Osteocyte (in vitro differentiated cells): ENCODE results near the gene TTC27. TPM values are rescaled to one million over a fixed set of nuclear protein-coding genes. Genes with fewer than 3 reads are reported as not detected.
A peak's percentile ranks its signal among the peaks of the same experiment; 100 is the strongest.

Experiments
- DNase-seq: peaks from one replicate; pipeline ENCODE4 v3.0.0; 2021; ENCODE audit warnings: mixed read lengths; ENCODE audit not compliant: unreplicated experiment; ENCODE audit errors: extremely low spot score
- H3K27ac Mint-ChIP-seq: one replicate; pipeline ENCODE4 v1.8.0; 2021; ENCODE audit warnings: mild to moderate bottlenecking, mixed read lengths; ENCODE audit not compliant: unreplicated experiment
- H3K27me3 Mint-ChIP-seq: one replicate; pipeline ENCODE4 v1.8.0; 2021; ENCODE audit warnings: mixed read lengths; ENCODE audit not compliant: unreplicated experiment
- H3K36me3 Mint-ChIP-seq: one replicate; pipeline ENCODE4 v1.8.0; 2021; ENCODE audit warnings: mixed read lengths; ENCODE audit not compliant: unreplicated experiment
- H3K4me1 Mint-ChIP-seq: one replicate; pipeline ENCODE4 v1.8.0; 2021; ENCODE audit warnings: mixed read lengths; ENCODE audit not compliant: unreplicated experiment
- H3K4me3 Mint-ChIP-seq: one replicate; pipeline ENCODE4 v1.8.0; 2021; ENCODE audit warnings: mild to moderate bottlenecking, moderate library complexity, mixed read lengths; ENCODE audit not compliant: unreplicated experiment
- H3K9me3 Mint-ChIP-seq: one replicate; pipeline ENCODE4 v1.8.0; 2021; ENCODE audit warnings: mixed read lengths; ENCODE audit not compliant: unreplicated experiment
- total RNA-seq: library from RNA; stranded (reverse); gene quantifications from 2 replicates; pipeline ENCODE4 v1.2.1, GENCODE V29; 2021
- TF ChIP-seq, protein P1 (sequence below): fragments of 200-600 bp; sonication (generic); IDR thresholded peaks from 2 replicates; pipeline ENCODE4 v1.5.0; 2021; ENCODE audit warnings: antibody characterized with exemption, mild to moderate bottlenecking, moderate library complexity

The TTC27 gene
- total RNA-seq, 1 donor from 2014 or later: 14.2 TPM

GRCh38 chr2:32820088-32820487 is 192.2 kb downstream of the TTC27 start:
- H3K27ac Mint-ChIP-seq: no peak overlapping the region
- TF ChIP-seq, protein P1, sequence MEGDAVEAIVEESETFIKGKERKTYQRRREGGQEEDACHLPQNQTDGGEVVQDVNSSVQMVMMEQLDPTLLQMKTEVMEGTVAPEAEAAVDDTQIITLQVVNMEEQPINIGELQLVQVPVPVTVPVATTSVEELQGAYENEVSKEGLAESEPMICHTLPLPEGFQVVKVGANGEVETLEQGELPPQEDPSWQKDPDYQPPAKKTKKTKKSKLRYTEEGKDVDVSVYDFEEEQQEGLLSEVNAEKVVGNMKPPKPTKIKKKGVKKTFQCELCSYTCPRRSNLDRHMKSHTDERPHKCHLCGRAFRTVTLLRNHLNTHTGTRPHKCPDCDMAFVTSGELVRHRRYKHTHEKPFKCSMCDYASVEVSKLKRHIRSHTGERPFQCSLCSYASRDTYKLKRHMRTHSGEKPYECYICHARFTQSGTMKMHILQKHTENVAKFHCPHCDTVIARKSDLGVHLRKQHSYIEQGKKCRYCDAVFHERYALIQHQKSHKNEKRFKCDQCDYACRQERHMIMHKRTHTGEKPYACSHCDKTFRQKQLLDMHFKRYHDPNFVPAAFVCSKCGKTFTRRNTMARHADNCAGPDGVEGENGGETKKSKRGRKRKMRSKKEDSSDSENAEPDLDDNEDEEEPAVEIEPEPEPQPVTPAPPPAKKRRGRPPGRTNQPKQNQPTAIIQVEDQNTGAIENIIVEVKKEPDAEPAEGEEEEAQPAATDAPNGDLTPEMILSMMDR: no peak
- DNase-seq: no peak
- no peaks in the 10 kb centered on the region for H3K27me3 Mint-ChIP-seq
- H3K4me3 Mint-ChIP-seq: no peak overlapping the region
- no peaks in the 10 kb centered on the region for H3K9me3 Mint-ChIP-seq
- H3K4me1 Mint-ChIP-seq: peaks cover 14% of the 10 kb centered on the region
- H3K36me3 Mint-ChIP-seq: no peaks in the 10 kb centered on the region

DNA sequence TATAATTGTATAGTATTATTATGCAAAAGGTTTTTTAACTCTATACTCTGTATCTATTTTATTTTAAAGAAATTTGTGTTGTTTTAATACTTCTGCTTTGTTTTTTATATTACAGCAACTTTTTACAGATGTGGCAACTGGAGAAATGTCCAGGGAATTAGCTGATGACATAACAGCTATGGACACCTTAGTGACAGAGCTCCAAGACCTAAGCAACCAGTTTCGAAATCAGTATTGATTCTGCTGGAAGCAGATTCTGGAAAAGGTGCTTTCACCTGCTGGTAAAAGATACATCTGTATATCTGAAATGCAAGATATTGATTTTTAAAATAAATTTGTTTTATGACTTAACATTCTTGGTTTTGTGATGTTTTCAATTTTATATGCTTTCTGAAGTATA is 192.9 kb downstream of the TTC27 start:
- Mint-ChIP-seq H3K27me3 (no peaks in the 10 kb centered on the region), H3K4me1 (peaks cover 18% of the 10 kb centered on the region), H3K4me3 (no peak overlapping the region), H3K9me3 (no peaks in the 10 kb centered on the region), H3K27ac (no peak overlapping the region), H3K36me3 (no peaks in the 10 kb centered on the region)
- TF ChIP-seq, protein P1: no peak
- no peak for DNase-seq

DNA sequence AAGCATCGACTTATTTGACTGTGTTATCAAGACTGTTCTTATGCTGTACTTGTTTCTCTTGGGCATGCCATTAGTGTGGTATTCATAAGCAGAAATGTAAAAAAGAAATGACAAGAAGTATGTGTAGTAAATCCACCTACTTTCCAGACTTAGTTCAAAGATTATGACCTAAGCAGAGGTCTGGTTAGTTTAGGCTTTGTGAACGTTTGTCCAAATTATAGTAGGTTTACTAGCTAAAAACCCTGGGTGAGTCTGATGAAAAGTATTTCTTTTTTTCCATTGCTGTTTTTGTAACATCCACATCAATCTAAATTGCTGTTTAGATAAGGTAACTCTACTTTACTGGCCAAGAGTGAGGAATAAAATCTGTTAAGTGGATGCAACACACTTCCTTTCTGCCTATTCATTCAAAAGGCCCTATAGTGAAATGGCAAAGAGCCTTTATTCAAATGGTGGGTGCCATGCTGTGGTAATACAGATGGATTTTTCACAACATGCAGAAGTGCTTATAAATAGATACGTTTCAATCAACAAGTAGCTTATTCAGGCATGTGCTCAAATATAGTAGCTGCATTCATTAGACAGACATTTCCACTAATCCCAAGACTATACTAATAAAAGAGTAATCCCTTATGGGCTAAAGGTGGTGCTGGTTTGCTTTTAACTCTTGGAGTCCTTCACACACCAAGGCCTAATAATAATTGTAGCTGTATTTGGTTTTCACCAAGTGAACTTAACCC is 196.4 kb downstream of the TTC27 start:
- H3K9me3 Mint-ChIP-seq: no peaks in the 10 kb centered on the region
- no peak for DNase-seq
- H3K27me3 Mint-ChIP-seq: no peaks in the 10 kb centered on the region
- peaks cover 27% of the 10 kb centered on the region for H3K4me1 Mint-ChIP-seq
- no peak overlapping the region for H3K4me3 Mint-ChIP-seq
- TF ChIP-seq, protein P1: no peak
- no peak overlapping the region for H3K27ac Mint-ChIP-seq
- H3K36me3 Mint-ChIP-seq: peaks cover 2% of the 10 kb centered on the region

DNA sequence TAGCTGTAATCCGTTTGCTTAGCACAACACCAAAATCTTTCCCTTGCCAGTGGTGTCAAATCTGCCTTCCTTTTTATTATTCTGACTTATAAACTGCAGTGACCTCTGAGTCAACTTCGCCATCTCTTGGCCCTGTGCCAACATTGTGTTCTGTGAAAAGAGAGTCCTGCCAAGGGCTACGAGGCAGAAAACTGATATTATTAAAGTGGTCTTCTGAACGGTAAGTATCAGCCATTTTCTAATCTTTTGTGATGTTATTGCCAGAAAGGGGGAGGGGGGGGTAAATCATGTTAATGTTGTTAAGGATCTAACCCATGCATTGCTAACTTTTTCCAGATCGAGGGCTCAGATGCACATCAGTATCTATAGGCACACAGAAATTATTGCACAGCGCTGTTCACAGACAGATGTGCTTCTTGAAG is 197.5 kb downstream of the TTC27 start:
- peak overlapping the region; percentile 6 for H3K27ac Mint-ChIP-seq
- TF ChIP-seq, protein P1: no peak
- no peak for DNase-seq
- peaks cover 20% of the 10 kb centered on the region for H3K4me1 Mint-ChIP-seq
- peaks cover 2% of the 10 kb centered on the region for H3K36me3 Mint-ChIP-seq
- H3K27me3 Mint-ChIP-seq: no peaks in the 10 kb centered on the region
- no peaks in the 10 kb centered on the region for H3K9me3 Mint-ChIP-seq
- H3K4me3 Mint-ChIP-seq: no peak overlapping the region

- Mint-ChIP-seq H3K4me1 (peaks cover 31% of the 10 kb centered on the region), H3K9me3 (no peaks in the 10 kb centered on the region), H3K27me3 (no peaks in the 10 kb centered on the region), H3K36me3 (peaks cover 2% of the 10 kb centered on the region), H3K4me3 (no peak overlapping the region), H3K27ac (no peak overlapping the region)
- DNase-seq: no peak
- TF ChIP-seq, protein P1: no peak
Measured at GRCh38 chr2:32830196-32830595, 202.3 kb downstream of the TTC27 start.
